CD4-positive, alpha-beta T cell treated with Interleukin-12 subunit alpha and Interleukin-12 subunit beta, for 1 hour (primary cell): ENCODE measurements around the gene FZD7.

Source experiments
- DNase-seq: peaks from one replicate; pipeline ENCODE4 v3.0.0-alpha.2; 2020

The FZD7 gene

GRCh38 chr2:202069170-202070067, 35.8 kb downstream of the FZD7 start:
- DNase-seq = no peak

- DNase-seq = no peak
These were observed 37.5 kb downstream of the FZD7 start for GRCh38 chr2:202071107-202071506.

GRCh38 chr2:202072226-202072625, 38.6 kb downstream of the FZD7 start:
- DNase-seq = no peak

GRCh38 chr2:202072737-202073401, 39.2 kb downstream of the FZD7 start, which contains the start of gene KIAA2012:
Gene KIAA2012, plus strand, starts transcription at chr2:202073255. Its CDS starts 373 bp downstream, at chr2:202073628.
- DNase-seq = no peak

- no peak for DNase-seq
These were observed 40.7 kb downstream of the FZD7 start for GRCh38 chr2:202074324-202074723.

GRCh38 chr2:202079310-202079709, 45.7 kb downstream of the FZD7 start:
- DNase-seq = no peak

- no peak for DNase-seq
These were observed 50.6 kb downstream of the FZD7 start for GRCh38 chr2:202084265-202084664.
